Measurements from ENCODE around the gene FAM210A. TPM values are rescaled to one million over a fixed set of nuclear protein-coding genes. Genes with fewer than 3 reads are reported as not detected.

FAM210A gene
- total RNA-seq, 2 donors from 2014 or later = 8.7 to 27.7 TPM

DNA sequence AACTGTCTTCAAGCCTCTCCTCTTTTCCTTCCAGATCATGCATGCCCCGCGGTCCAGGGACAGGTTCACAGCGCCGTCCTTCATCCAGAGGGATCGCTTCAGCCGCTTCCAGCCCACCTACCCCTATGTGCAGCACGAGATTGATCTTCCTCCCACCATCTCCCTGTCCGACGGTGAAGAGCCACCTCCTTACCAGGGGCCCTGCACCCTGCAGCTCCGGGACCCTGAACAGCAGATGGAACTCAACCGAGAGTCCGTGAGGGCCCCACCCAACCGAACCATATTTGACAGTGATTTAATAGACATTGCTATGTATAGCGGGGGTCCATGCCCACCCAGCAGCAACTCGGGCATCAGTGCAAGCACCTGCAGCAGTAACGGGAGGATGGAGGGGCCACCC, 81.3 kb downstream of the FAM210A start:
- TF ChIP-seq, protein P1, sequence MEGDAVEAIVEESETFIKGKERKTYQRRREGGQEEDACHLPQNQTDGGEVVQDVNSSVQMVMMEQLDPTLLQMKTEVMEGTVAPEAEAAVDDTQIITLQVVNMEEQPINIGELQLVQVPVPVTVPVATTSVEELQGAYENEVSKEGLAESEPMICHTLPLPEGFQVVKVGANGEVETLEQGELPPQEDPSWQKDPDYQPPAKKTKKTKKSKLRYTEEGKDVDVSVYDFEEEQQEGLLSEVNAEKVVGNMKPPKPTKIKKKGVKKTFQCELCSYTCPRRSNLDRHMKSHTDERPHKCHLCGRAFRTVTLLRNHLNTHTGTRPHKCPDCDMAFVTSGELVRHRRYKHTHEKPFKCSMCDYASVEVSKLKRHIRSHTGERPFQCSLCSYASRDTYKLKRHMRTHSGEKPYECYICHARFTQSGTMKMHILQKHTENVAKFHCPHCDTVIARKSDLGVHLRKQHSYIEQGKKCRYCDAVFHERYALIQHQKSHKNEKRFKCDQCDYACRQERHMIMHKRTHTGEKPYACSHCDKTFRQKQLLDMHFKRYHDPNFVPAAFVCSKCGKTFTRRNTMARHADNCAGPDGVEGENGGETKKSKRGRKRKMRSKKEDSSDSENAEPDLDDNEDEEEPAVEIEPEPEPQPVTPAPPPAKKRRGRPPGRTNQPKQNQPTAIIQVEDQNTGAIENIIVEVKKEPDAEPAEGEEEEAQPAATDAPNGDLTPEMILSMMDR (IDR thresholded peaks at IDR 0.05) = no peak
- Histone ChIP-seq H3K4me1 (ENCODE audit: control insufficient read depth in 1 of 2, low read depth in 2 of 2) (peaks cover 0 to 9% of the 10 kb centered on the region in 2 donors), H3K27ac (no peak overlapping the region), H3K4me3 (no peak overlapping the region), H3K9me3 (no peaks in the 10 kb centered on the region), H3K36me3 (peaks cover 9% of the 10 kb centered on the region), H3K27me3 (replicated peaks; ENCODE audit: insufficient read depth) (no peaks in the 10 kb centered on the region)
- ATAC-seq (ENCODE audit: insufficient number of reproducible peaks, low FRiP score, low read depth) = no peak
- DNase-seq (ENCODE audit: low spot score) = no peak

DNA sequence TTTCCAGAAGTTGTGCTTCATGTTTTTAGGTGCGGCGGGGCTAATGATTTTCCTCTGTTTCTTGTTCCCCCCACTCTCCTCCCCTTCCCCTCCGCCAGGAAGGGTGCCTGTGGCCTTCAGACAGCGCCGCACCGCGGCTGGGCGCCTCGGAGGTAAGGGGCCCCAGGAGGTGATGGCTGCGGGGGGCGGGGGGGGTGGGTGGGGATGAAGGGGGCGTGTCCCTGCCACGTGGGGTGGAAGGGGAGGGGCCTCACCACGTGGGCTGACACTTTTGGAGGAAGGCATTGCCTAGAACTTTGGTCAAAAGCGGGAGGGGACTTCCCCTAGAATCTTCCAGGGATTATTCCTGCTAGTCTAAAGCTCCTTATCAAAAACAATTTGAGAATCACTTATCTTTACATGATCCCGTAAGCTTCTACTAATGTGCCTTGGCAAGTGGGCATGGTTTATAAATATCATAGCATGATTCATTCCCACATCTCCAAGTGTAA, 83.1 kb downstream of the FAM210A start:
- no peak for ATAC-seq (ENCODE audit: insufficient number of reproducible peaks, low FRiP score, low read depth)
- Histone ChIP-seq H3K9me3 (no peaks in the 10 kb centered on the region), H3K27me3 (replicated peaks; ENCODE audit: insufficient read depth) (no peaks in the 10 kb centered on the region), H3K4me3 (no peak overlapping the region), H3K4me1 (ENCODE audit: control insufficient read depth in 1 of 2, low read depth in 2 of 2) (peaks cover 0 to 9% of the 10 kb centered on the region in 2 donors), H3K27ac (no peak overlapping the region), H3K36me3 (peaks cover 9% of the 10 kb centered on the region)
- TF ChIP-seq, protein P1 (IDR thresholded peaks at IDR 0.05) = no peak
- no peak for DNase-seq (ENCODE audit: low spot score)

DNA sequence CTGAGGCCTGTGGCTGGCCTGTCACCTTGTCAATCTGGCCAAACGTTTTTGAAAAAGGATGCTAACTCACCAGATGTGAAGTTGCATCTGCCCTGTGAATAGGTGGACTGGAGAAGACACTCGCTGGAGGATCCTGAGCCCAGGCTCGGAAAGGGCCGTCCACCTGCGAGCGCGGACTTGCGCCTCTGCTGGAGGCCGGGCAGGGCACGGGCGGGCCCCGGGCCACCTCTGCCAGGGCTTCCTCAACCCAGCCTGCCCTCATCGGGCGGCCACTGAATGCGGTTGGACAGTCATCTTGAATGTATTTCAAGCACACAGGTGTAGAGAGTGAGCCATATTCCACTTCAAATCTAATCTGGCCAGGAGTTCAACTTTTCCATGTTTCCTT, 83.9 kb downstream of the FAM210A start:
- ATAC-seq (ENCODE audit: insufficient number of reproducible peaks, low FRiP score, low read depth) (no peak), DNase-seq (ENCODE audit: low spot score) (no peak)
- Histone ChIP-seq H3K36me3 (peaks cover 5% of the 10 kb centered on the region), H3K27ac (no peak overlapping the region), H3K9me3 (no peaks in the 10 kb centered on the region), H3K4me1 (ENCODE audit: control insufficient read depth in 1 of 2, low read depth in 2 of 2) (peaks cover 0 to 9% of the 10 kb centered on the region in 2 donors), H3K4me3 (no peak overlapping the region), H3K27me3 (replicated peaks; ENCODE audit: insufficient read depth) (no peaks in the 10 kb centered on the region)
- TF ChIP-seq, protein P1 (IDR thresholded peaks at IDR 0.05) = no peak

DNA sequence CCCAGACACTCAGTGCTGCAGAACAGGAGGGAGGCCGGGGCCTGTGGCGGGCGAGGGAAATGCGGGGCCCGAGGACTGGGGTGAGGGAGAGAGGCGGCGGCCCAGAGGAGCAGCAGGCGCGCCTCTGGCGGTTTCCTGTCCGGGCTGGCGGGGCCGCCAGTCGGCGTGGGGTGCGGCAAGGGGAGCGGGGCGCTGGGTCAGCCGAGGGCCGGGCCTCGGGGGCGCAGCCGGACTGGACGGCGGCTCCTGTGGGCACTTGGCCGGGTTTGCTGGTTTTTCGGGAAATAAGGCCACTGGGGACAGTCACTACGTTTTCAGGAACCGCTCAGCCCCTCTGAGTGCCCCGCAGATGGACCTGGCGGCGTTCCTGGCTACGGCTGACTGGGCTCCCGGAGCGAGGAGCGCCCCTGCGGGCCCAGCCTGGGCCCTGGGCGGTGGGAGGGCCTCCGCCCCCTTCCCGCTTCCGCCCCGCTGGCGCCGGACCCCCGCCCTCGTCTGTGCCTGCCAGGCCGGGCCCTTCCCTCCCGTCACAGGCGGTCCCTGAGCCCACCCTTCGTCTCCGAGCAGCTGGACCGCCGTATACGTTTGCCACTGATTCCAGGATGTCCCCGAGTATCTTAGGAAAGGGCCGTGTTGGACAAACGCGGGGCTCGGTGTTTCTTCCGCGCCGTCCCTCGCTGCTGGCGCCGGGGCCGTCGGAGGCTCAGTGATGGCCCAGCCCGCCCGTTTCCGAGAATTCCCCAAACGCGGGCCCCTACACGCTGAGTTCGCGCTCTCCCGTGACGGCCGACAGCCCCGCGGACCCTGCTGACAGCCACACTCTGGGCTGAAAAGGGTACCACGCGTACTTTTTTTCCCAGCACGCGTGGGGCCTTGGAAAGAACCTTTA, 84.6 kb downstream of the FAM210A start:
- Histone ChIP-seq H3K27ac (peak overlapping the region; percentile 51 to 56), H3K36me3 (peaks cover 5% of the 10 kb centered on the region), H3K27me3 (replicated peaks; ENCODE audit: insufficient read depth) (no peaks in the 10 kb centered on the region), H3K9me3 (no peaks in the 10 kb centered on the region), H3K4me3 (peak overlapping the region; percentile 54), H3K4me1 (ENCODE audit: control insufficient read depth in 1 of 2, low read depth in 2 of 2) (peaks cover 0 to 9% of the 10 kb centered on the region in 2 donors)
- ATAC-seq (ENCODE audit: insufficient number of reproducible peaks, low FRiP score, low read depth) (peak; percentile 29), DNase-seq (ENCODE audit: low spot score) (no peak)
- TF ChIP-seq, protein P1 (IDR thresholded peaks at IDR 0.05) = peak; percentile 12

DNA sequence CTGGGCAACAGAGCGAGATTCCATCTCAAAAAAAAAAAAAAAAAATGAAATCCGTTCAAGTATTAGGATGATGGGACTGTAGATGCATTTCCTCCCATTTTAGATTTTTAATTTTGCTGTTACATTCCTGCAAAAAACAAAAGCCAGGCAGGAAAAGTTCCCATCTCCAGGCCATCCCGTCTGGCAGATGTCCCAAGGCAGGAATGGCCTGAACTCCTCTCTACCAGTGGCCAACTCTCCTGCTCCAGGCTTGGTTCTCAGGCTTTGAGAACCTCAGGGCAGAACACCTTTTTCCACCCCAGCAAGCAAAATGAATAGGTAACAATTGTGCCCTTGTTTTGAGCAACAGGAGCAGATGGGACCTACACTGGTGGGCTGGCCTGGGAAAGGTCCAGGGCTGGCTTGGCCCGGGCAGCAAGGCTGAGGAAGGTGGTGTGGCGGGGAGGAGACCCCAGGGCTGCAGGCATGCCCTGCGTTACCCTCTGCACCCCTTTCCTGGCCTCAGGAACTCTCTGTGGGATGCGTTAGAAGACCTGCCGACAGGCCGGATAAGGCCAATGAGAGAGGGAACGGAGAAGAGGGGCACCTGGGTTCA, 86.0 kb downstream of the FAM210A start:
- TF ChIP-seq, protein P1 (IDR thresholded peaks at IDR 0.05) = no peak
- peaks cover 3% of the 10 kb centered on the region for H3K36me3 ChIP-seq
- no peak for DNase-seq (ENCODE audit: low spot score)
- no peak overlapping the region for H3K27ac ChIP-seq
- no peak for ATAC-seq (ENCODE audit: insufficient number of reproducible peaks, low FRiP score, low read depth)
- H3K9me3 ChIP-seq = no peaks in the 10 kb centered on the region
- H3K4me3 ChIP-seq = no peak overlapping the region
- H3K27me3 ChIP-seq (replicated peaks; ENCODE audit: insufficient read depth) = no peaks in the 10 kb centered on the region
- H3K4me1 ChIP-seq (ENCODE audit: control insufficient read depth in 1 of 2, low read depth in 2 of 2) = peaks cover 0 to 11% of the 10 kb centered on the region in 2 donors

Measured in thoracic aorta (tissue), 2 donors.